GM12878 (cell line): ENCODE data around the gene ADCY2. TPM values are rescaled to one million over a fixed set of nuclear protein-coding genes. Genes with fewer than 3 reads are reported as not detected.

Source experiments
- ASH2L ChIP-seq: fragments of 300-600, 200-600 bp; sonication (generic); IDR thresholded peaks from 2 replicates; pipeline ENCODE4 v1.6.1; 2017; ENCODE audit warnings: low read depth, mild to moderate bottlenecking, borderline replicate concordance
- CBX3 ChIP-seq: fragments of 200-600 bp; sonication (generic); IDR thresholded peaks from 2 replicates; pipeline ENCODE4 v1.6.1; 2016; ENCODE audit warnings: low read depth, borderline replicate concordance
- CHD1 ChIP-seq: IDR thresholded peaks from 2 replicates; pipeline ENCODE4 v1.6.1; 2012; ENCODE audit warnings: low read depth, low read length, improper control_type of control experiment
- EZH2 ChIP-seq: IDR thresholded peaks from 2 replicates; pipeline ENCODE4 v1.6.1; 2012; ENCODE audit warnings: low read depth, mild to moderate bottlenecking, control low read depth, inconsistent platforms, low read length, borderline replicate concordance; ENCODE audit not compliant: control insufficient read depth
- FOS ChIP-seq: IDR thresholded peaks from 3 replicates; pipeline ENCODE4 v1.6.1; 2011; ENCODE audit warnings: borderline replicate concordance; ENCODE audit not compliant: insufficient read length; ENCODE audit errors: extremely low read depth
- GATAD2B ChIP-seq: fragments of 450-650 bp; conservative IDR thresholded peaks from 2 replicates; pipeline ENCODE4 v1.6.1; 2017; ENCODE audit warnings: low read depth, mild to moderate bottlenecking, moderate library complexity
- IKZF1 ChIP-seq: fragments of 450-650 bp; conservative IDR thresholded peaks from 2 replicates; pipeline ENCODE4 v1.6.1; 2017; ENCODE audit warnings: antibody characterized with exemption, mild to moderate bottlenecking
- LARP7 ChIP-seq: fragments of 450-650 bp; IDR thresholded peaks from 2 replicates; pipeline ENCODE4 v1.6.1; 2017; ENCODE audit warnings: mild to moderate bottlenecking
- MTA2 ChIP-seq: fragments of 450-650 bp; IDR thresholded peaks from 2 replicates; pipeline ENCODE4 v1.6.1; 2016; ENCODE audit warnings: low read depth, mild to moderate bottlenecking, moderate library complexity
- NFYA ChIP-seq: IDR thresholded peaks from 2 replicates; pipeline ENCODE4 v1.6.1; 2011; ENCODE audit warnings: low read depth, mild to moderate bottlenecking, low read length, improper control_type of control experiment, borderline replicate concordance
- POLR2AphosphoS2 ChIP-seq: IDR thresholded peaks from 2 replicates; pipeline ENCODE4 v1.6.1; 2011; ENCODE audit warnings: low read depth, mild to moderate bottlenecking, low read length, improper control_type of control experiment, moderate library complexity
- RB1 ChIP-seq: fragments of 450-650 bp; formaldehyde crosslinking; IDR thresholded peaks from 2 replicates; pipeline ENCODE4 v1.6.1; 2017; ENCODE audit warnings: mild to moderate bottlenecking, borderline replicate concordance
- RFX5 ChIP-seq: IDR thresholded peaks from 2 replicates; pipeline ENCODE4 v1.6.1; 2011; ENCODE audit warnings: low read depth, low read length, improper control_type of control experiment
- SP1 ChIP-seq: IDR thresholded peaks from one replicate; pipeline ENCODE4 v1.6.1; 2011; ENCODE audit warnings: low read depth, low read length
- TARDBP ChIP-seq: IDR thresholded peaks from 2 replicates; pipeline ENCODE4 v1.6.1; 2016; ENCODE audit warnings: borderline replicate concordance
- TCF7 ChIP-seq: IDR thresholded peaks from 2 replicates; pipeline ENCODE4 v1.6.1; 2014; ENCODE audit warnings: antibody characterized with exemption, borderline replicate concordance
- polyA plus RNA-seq, 11 experiments: library from polyadenylated mRNA; depleted of rRNA in 4 of 11; unstranded in 6 of 11; stranded (reverse) in 5 of 11; fragments of >200 nt; fragmentation: Nextera tagmentation in 4 of 11; fragmentation: Illumina TruSeq in 1 of 11; extraction: Ambion mirVana in 4 of 11; extraction: Trizol in 1 of 11; gene quantifications; 1 replicate in 1 of 11; 2 replicates in 10 of 11; pipeline versions ENCODE4 v1.2.1 to v1.2.3, GENCODE V29; 2011 to 2016; ENCODE audit warnings: inconsistent platforms in 2 of 11, missing spikeins in 2 of 11, low read depth in 1 of 11
- total RNA-seq, 4 experiments: library from RNA; depleted of rRNA in 3 of 4; stranded (reverse); fragments of >200 nt in 3 of 4; fragmentation: Illumina TruSeq in 1 of 4; extraction: Trizol in 1 of 4; gene quantifications; 2 replicates each; pipeline versions ENCODE4 v1.2.1 to v1.2.3, GENCODE V29; 2013 to 2021
- TF ChIP-seq, protein P1 (sequence below): fragments of 450-650 bp; conservative IDR thresholded peaks from 2 replicates; pipeline ENCODE4 v1.6.1; 2017; ENCODE audit warnings: mild to moderate bottlenecking, moderate library complexity
- TF ChIP-seq, protein P2 (sequence below): IDR thresholded peaks from 2 replicates; pipeline ENCODE4 v1.6.1; 2011; ENCODE audit warnings: low read depth, low read length, improper control_type of control experiment, borderline replicate concordance

The ADCY2 gene
- total and polyA plus RNA-seq, 10 of the 15 experiments (the other 5 are each of a cell fraction or from before 2014, with no cell fraction given), result 0.07 to 0.26 TPM; not detected in 8

- TF ChIP-seq POLR2AphosphoS2 (no peak), NFYA (no peak), MTA2 (no peak), TARDBP (no peak), ASH2L (0 out of 2 replicates have a peak, but pooled peaks have one; percentile 21), RB1 (0 out of 2 replicates have a peak, but pooled peaks have one; percentile 12), GATAD2B (no peak; the same call in 1 of the 2 replicates), TCF7 (no peak), FOS (no peak), EZH2 (no peak), IKZF1 (no peak; the same call in 1 of the 2 replicates), CBX3 (no peak), CHD1 (0 out of 2 replicates have a peak, but pooled peaks have one; percentile 52), SP1 (no peak), LARP7 (no peak; the same call in 1 of the 2 replicates), RFX5 (no peak)
- TF ChIP-seq, protein P1, sequence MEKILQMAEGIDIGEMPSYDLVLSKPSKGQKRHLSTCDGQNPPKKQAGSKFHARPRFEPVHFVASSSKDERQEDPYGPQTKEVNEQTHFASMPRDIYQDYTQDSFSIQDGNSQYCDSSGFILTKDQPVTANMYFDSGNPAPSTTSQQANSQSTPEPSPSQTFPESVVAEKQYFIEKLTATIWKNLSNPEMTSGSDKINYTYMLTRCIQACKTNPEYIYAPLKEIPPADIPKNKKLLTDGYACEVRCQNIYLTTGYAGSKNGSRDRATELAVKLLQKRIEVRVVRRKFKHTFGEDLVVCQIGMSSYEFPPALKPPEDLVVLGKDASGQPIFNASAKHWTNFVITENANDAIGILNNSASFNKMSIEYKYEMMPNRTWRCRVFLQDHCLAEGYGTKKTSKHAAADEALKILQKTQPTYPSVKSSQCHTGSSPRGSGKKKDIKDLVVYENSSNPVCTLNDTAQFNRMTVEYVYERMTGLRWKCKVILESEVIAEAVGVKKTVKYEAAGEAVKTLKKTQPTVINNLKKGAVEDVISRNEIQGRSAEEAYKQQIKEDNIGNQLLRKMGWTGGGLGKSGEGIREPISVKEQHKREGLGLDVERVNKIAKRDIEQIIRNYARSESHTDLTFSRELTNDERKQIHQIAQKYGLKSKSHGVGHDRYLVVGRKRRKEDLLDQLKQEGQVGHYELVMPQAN, result 0 out of 2 replicates have a peak, but pooled peaks have one; percentile 25
- TF ChIP-seq, protein P2, sequence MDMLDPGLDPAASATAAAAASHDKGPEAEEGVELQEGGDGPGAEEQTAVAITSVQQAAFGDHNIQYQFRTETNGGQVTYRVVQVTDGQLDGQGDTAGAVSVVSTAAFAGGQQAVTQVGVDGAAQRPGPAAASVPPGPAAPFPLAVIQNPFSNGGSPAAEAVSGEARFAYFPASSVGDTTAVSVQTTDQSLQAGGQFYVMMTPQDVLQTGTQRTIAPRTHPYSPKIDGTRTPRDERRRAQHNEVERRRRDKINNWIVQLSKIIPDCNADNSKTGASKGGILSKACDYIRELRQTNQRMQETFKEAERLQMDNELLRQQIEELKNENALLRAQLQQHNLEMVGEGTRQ, result no peak
Observed at GRCh38 chr5:7869474-7870136, 473.7 kb downstream of the ADCY2 start (continued).
